GM19467 (cell line): ENCODE measurements around the gene KRTAP10-4.
"Not testable (repeated sequence)": the region's sequence is repeated elsewhere in the genome, so short reads cannot be mapped to it uniquely, and the experiment has no call there.

ENCODE experiments used
- ATAC-seq: cut with Tn5 transposase; IDR thresholded peaks from one replicate; pipeline ENCODE4 v1.9.1; 2021; ENCODE audit warnings: mild to moderate bottlenecking, moderate library complexity; ENCODE audit not compliant: unreplicated experiment

KRTAP10-4 gene

GRCh38 chr21:44556879-44557278 lies 16.6 kb upstream of the KRTAP10-4 start:
- no peak for ATAC-seq

- ATAC-seq, result no peak
These were observed 15.8 kb upstream of the KRTAP10-4 start for GRCh38 chr21:44557491-44558328.

GRCh38 chr21:44558329-44558675 lies 15.2 kb upstream of the KRTAP10-4 start:
- ATAC-seq, result not testable (repeated sequence)

GRCh38 chr21:44558695-44559094 lies 14.8 kb upstream of the KRTAP10-4 start, which contains the start of gene KRTAP10-3:
TSS of gene KRTAP10-3 (minus strand) at chr21:44558795. CDS start at chr21:44558715, 80 bp downstream.
- no peak for ATAC-seq

- ATAC-seq, result no peak
These were observed 9.4 kb upstream of the KRTAP10-4 start for GRCh38 chr21:44564099-44564498.

GRCh38 chr21:44564886-44565598 lies 8.5 kb upstream of the KRTAP10-4 start:
- no peak for ATAC-seq

GRCh38 chr21:44566403-44566802 lies 7.1 kb upstream of the KRTAP10-4 start:
- no peak for ATAC-seq

GRCh38 chr21:44567481-44568171 lies 5.9 kb upstream of the KRTAP10-4 start:
- ATAC-seq, result no peak

- ATAC-seq, result no peak
These were observed 5.3 kb upstream of the KRTAP10-4 start for GRCh38 chr21:44568261-44568660.

- ATAC-seq, result no peak
These were observed 4.6 kb upstream of the KRTAP10-4 start for GRCh38 chr21:44568667-44569556.

GRCh38 chr21:44569861-44570517 lies 3.5 kb upstream of the KRTAP10-4 start:
- no peak for ATAC-seq

GRCh38 chr21:44571296-44571695 lies 2.2 kb upstream of the KRTAP10-4 start:
- ATAC-seq, result no peak

- no peak for ATAC-seq
These were observed 1.4 kb upstream of the KRTAP10-4 start for GRCh38 chr21:44571844-44572782.

GRCh38 chr21:44572959-44573583 lies 458 bp upstream of the KRTAP10-4 start:
- no peak for ATAC-seq

GRCh38 chr21:44574457-44575306 lies 1.2 kb downstream of the KRTAP10-4 start:
- no peak for ATAC-seq

- no peak for ATAC-seq
These were observed 1.9 kb downstream of the KRTAP10-4 start for GRCh38 chr21:44575307-44576024.

- no peak for ATAC-seq
These were observed 2.5 kb downstream of the KRTAP10-4 start for GRCh38 chr21:44576025-44576420.
